Activated T-helper 2 cell treated with anti-CD3 and anti-CD28 coated beads, Interferon-gamma antibody, Interleukin-2, Interleukin-4, amounts not matched to agents 10 μg/mL and 5 μg/mL and 100 μg/mL, durations not matched to agents 14 hours and 24 hours and 36 hours (primary cell): Measurements from ENCODE around the gene ALDH5A1. TPM values are rescaled to one million over a fixed set of nuclear protein-coding genes. Genes with fewer than 3 reads are reported as not detected.

Source experiments
- DNase-seq: peaks from one replicate; pipeline ENCODE4 v3.0.0; 2021; ENCODE audit warnings: low spot score
- H3K27ac Mint-ChIP-seq: one replicate; pipeline ENCODE4 v1.8.0; 2021; ENCODE audit warnings: mixed read lengths
- H3K27me3 Mint-ChIP-seq: one replicate; pipeline ENCODE4 v1.8.0; 2021; ENCODE audit warnings: low read depth, mixed read lengths
- H3K36me3 Mint-ChIP-seq: one replicate; pipeline ENCODE4 v1.8.0; 2021; ENCODE audit warnings: low read depth, mixed read lengths
- H3K4me1 Mint-ChIP-seq: one replicate; pipeline ENCODE4 v1.8.0; 2021; ENCODE audit warnings: low read depth, mixed read lengths
- H3K4me3 Mint-ChIP-seq: one replicate; pipeline ENCODE4 v1.8.0; 2021; ENCODE audit warnings: low read depth, mild to moderate bottlenecking, moderate library complexity, mixed read lengths
- H3K9me3 Mint-ChIP-seq: one replicate; pipeline ENCODE4 v1.8.0; 2021; ENCODE audit warnings: mixed read lengths
- intact Hi-C: fragments of 100-400 bp; cut with micrococcal nuclease; formaldehyde crosslinking; loops from one replicate; pipeline ENCODE4 v1.15.1; 2023
- total RNA-seq: library from RNA; stranded (reverse); gene quantifications from 2 replicates; pipeline ENCODE4 v1.2.3, GENCODE V29; 2022

The ALDH5A1 gene
- 11.4 and 12.3 TPM in 2 replicates for total RNA-seq

- intact Hi-C loops: loop anchor here (2.0 to 10.0 kb wide), 3 partner anchors 92 to 200 kb away; partner anchors contain the start of genes ACOT13, MRS2 and TDP2
- Mint-ChIP-seq H3K27me3 (peaks cover 3% of the 10 kb centered on the region), H3K4me3 (peak within 1 kb of the TSS; percentile 80), H3K4me1 (peaks cover 21% of the 10 kb centered on the region), H3K36me3 (peaks cover 14% of the 10 kb centered on the region), H3K27ac (peak within 1 kb of the TSS; percentile 33), H3K9me3 (peaks cover 8% of the 10 kb centered on the region)
- DNase-seq: peak; percentile 70
Measured at GRCh38 chr6:24494821-24495795, at the start of gene ALDH5A1. Gene ALDH5A1 (plus strand): TSS chr6:24494969. CDS start chr6:24494997, 28 bp downstream.

GRCh38 chr6:24445704-24446103 lies 49.1 kb upstream of the ALDH5A1 start:
- Mint-ChIP-seq H3K4me1 (no peaks in the 10 kb centered on the region), H3K9me3 (no peaks in the 10 kb centered on the region), H3K36me3 (no peaks in the 10 kb centered on the region), H3K4me3 (no peak overlapping the region), H3K27ac (no peak overlapping the region), H3K27me3 (peaks cover 3% of the 10 kb centered on the region)
- DNase-seq: no peak
- intact Hi-C loops: no loop called here

DNA sequence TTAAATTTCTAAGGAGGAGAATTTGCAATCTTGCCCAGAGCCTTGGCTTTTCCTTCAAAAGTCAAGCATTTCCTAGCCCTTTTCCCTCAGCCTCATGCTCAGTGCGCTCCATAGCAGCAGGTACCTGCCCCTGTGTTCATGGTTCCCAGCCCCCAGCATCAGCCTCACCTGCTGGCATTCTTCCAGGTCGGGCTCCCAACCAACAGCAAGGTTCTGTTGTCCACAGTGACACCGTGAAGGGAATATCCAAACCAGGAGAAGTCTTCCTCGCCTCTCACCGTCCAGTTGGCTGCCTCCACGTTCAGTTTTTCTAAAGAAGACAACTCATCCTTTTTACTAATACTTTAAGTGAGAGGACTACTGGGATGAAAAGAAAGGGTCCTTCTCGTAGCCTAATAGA lies 48.1 kb upstream of the ALDH5A1 start:
- H3K27me3 Mint-ChIP-seq: peaks cover 3% of the 10 kb centered on the region
- H3K36me3 Mint-ChIP-seq: no peaks in the 10 kb centered on the region
- intact Hi-C loops: no loop called here
- H3K4me3 Mint-ChIP-seq: no peak overlapping the region
- H3K27ac Mint-ChIP-seq: no peak overlapping the region
- H3K4me1 Mint-ChIP-seq: no peaks in the 10 kb centered on the region
- no peak for DNase-seq
- H3K9me3 Mint-ChIP-seq: no peaks in the 10 kb centered on the region

GRCh38 chr6:24448396-24448795 lies 46.4 kb upstream of the ALDH5A1 start:
- no peaks in the 10 kb centered on the region for H3K4me1 Mint-ChIP-seq
- H3K9me3 Mint-ChIP-seq: no peaks in the 10 kb centered on the region
- no peak for DNase-seq
- H3K4me3 Mint-ChIP-seq: no peak overlapping the region
- intact Hi-C loops: no loop called here
- H3K27me3 Mint-ChIP-seq: no peaks in the 10 kb centered on the region
- H3K27ac Mint-ChIP-seq: no peak overlapping the region
- no peaks in the 10 kb centered on the region for H3K36me3 Mint-ChIP-seq

DNA sequence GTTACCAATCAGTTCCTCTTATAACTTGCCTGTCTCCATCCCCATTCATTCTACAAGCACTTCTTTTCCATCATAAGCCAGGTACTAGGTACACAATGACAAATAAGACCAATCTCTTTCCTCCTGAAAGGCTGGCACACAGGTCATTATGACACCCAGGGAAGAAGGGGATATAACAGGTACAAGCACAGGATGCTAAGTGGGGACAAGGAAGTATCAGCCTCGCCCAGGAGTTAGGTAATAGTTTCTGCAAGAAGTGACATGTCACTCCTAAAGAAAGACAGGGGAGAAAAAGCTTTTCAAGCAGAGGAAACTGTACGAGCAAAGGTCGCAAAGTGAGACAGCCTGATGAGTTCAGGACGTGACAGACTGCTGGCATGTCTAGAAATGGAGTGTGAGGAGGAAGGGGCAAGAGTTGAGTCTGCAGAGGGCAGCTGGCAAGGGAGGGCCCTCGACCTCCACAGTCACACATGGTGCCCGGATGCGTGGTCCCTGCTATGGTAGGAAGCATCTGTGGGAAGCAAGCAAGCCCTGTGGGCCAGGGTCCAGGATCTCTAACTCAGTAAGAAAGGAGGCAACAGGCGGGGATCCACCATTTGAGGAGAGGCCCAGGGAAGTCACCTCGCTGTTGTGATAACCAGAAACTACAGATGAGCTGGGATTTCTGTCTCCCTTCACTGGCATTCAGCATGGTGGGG lies 45.8 kb upstream of the ALDH5A1 start:
- intact Hi-C loops: no loop called here
- H3K27ac Mint-ChIP-seq: no peak overlapping the region
- H3K36me3 Mint-ChIP-seq: no peaks in the 10 kb centered on the region
- no peak overlapping the region for H3K4me3 Mint-ChIP-seq
- H3K4me1 Mint-ChIP-seq: no peaks in the 10 kb centered on the region
- H3K9me3 Mint-ChIP-seq: no peaks in the 10 kb centered on the region
- no peaks in the 10 kb centered on the region for H3K27me3 Mint-ChIP-seq
- DNase-seq: no peak

- Mint-ChIP-seq H3K4me1 (no peaks in the 10 kb centered on the region), H3K4me3 (no peak overlapping the region), H3K27ac (no peak overlapping the region), H3K27me3 (no peaks in the 10 kb centered on the region), H3K9me3 (no peaks in the 10 kb centered on the region), H3K36me3 (no peaks in the 10 kb centered on the region)
- intact Hi-C loops: no loop called here
- DNase-seq: no peak
Measured at GRCh38 chr6:24451581-24452388, 43.0 kb upstream of the ALDH5A1 start.

DNA sequence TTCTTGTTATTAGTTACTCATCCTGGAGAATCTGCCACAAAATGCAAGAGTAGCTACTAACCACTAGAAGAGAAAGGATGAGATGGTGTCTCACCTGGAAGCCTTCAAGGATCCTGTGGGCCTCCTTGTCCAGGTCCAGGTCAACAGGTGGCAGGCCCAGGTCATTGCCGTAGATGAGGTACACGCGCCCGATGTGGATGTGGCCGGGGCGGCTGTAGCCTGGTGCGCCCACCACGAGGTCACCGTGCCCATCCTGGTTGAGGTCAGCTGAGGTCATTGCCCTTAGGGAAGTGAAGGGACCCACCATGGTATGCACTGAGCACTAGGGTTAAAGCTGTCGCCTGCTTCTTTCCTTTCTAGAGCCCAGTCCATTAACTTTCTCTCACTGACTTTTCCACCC lies 40.8 kb upstream of the ALDH5A1 start:
- no peaks in the 10 kb centered on the region for H3K27me3 Mint-ChIP-seq
- no peaks in the 10 kb centered on the region for H3K9me3 Mint-ChIP-seq
- no peak for DNase-seq
- no peak overlapping the region for H3K27ac Mint-ChIP-seq
- no peaks in the 10 kb centered on the region for H3K4me1 Mint-ChIP-seq
- no peak overlapping the region for H3K4me3 Mint-ChIP-seq
- H3K36me3 Mint-ChIP-seq: no peaks in the 10 kb centered on the region
- intact Hi-C loops: no loop called here

- H3K4me1 Mint-ChIP-seq: no peaks in the 10 kb centered on the region
- H3K9me3 Mint-ChIP-seq: no peaks in the 10 kb centered on the region
- no peak overlapping the region for H3K27ac Mint-ChIP-seq
- intact Hi-C loops: no loop called here
- no peak for DNase-seq
- H3K36me3 Mint-ChIP-seq: no peaks in the 10 kb centered on the region
- H3K27me3 Mint-ChIP-seq: no peaks in the 10 kb centered on the region
- H3K4me3 Mint-ChIP-seq: no peak overlapping the region
Measured at GRCh38 chr6:24454452-24454851, 40.3 kb upstream of the ALDH5A1 start.

- H3K27ac Mint-ChIP-seq: no peak overlapping the region
- intact Hi-C loops: no loop called here
- H3K4me3 Mint-ChIP-seq: no peak overlapping the region
- no peaks in the 10 kb centered on the region for H3K9me3 Mint-ChIP-seq
- H3K36me3 Mint-ChIP-seq: no peaks in the 10 kb centered on the region
- H3K27me3 Mint-ChIP-seq: no peaks in the 10 kb centered on the region
- no peaks in the 10 kb centered on the region for H3K4me1 Mint-ChIP-seq
- no peak for DNase-seq
Measured at GRCh38 chr6:24455061-24455460, 39.7 kb upstream of the ALDH5A1 start.

DNA sequence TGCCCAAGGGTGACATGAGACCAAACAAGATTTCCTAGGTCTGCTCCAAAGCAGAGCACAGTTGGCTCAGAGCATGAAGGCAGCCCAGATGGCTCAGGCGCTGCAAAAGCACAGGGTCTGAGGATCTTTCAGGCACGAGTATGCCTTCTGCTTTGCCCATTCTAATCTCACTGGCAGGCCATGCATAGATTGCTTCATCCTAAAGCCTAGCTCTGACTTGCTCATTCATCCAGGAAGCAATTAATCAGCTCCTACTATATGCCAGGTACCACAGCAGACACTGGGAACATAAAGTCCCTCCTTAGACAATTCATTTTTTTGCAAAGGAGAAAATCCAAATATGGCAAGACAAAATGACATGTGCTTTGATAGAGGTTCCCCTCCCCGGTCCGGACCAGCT lies 36.6 kb upstream of the ALDH5A1 start:
- H3K4me1 Mint-ChIP-seq: no peaks in the 10 kb centered on the region
- no peak overlapping the region for H3K4me3 Mint-ChIP-seq
- H3K9me3 Mint-ChIP-seq: no peaks in the 10 kb centered on the region
- no peaks in the 10 kb centered on the region for H3K36me3 Mint-ChIP-seq
- no peak overlapping the region for H3K27ac Mint-ChIP-seq
- intact Hi-C loops: no loop called here
- H3K27me3 Mint-ChIP-seq: no peaks in the 10 kb centered on the region
- no peak for DNase-seq

- Mint-ChIP-seq H3K27ac (no peak overlapping the region), H3K4me3 (no peak overlapping the region), H3K36me3 (no peaks in the 10 kb centered on the region), H3K9me3 (no peaks in the 10 kb centered on the region), H3K4me1 (no peaks in the 10 kb centered on the region), H3K27me3 (no peaks in the 10 kb centered on the region)
- intact Hi-C loops: no loop called here
- DNase-seq: no peak
Measured at GRCh38 chr6:24458941-24459340, 35.8 kb upstream of the ALDH5A1 start.

GRCh38 chr6:24460966-24461365 lies 33.8 kb upstream of the ALDH5A1 start:
- Mint-ChIP-seq H3K36me3 (no peaks in the 10 kb centered on the region), H3K27me3 (no peaks in the 10 kb centered on the region), H3K9me3 (no peaks in the 10 kb centered on the region), H3K4me3 (no peak overlapping the region), H3K27ac (no peak overlapping the region), H3K4me1 (no peaks in the 10 kb centered on the region)
- no peak for DNase-seq
- intact Hi-C loops: no loop called here
